Karpas-422 (cell line): ENCODE measurements around the gene TMEM229B. TPM values are rescaled to one million over a fixed set of nuclear protein-coding genes. Genes with fewer than 3 reads are reported as not detected.

ENCODE experiments used
- DNase-seq: peaks from one replicate; pipeline ENCODE4 v3.0.0-alpha.2; 2015
- H2AFZ ChIP-seq: fragments of 200-600 bp; sonication (generic); 2 replicates; pipeline ENCODE4 v1.6.1; 2014; ENCODE audit warnings: antibody characterized with exemption, low read length, mixed read lengths
- H3K27ac ChIP-seq: fragments of 200-600 bp; sonication (generic); 2 replicates; pipeline ENCODE4 v1.5.1; 2014; ENCODE audit warnings: mild to moderate bottlenecking, low read length, moderate library complexity
- H3K27me3 ChIP-seq: fragments of 200-600 bp; sonication (generic); 2 replicates; pipeline ENCODE4 v1.6.1; 2014; ENCODE audit warnings: low read length, mixed read lengths
- H3K36me3 ChIP-seq: fragments of 200-600 bp; sonication (generic); 2 replicates; pipeline ENCODE4 v1.6.1; 2014; ENCODE audit warnings: low read length, mixed read lengths; ENCODE audit not compliant: insufficient read depth
- H3K4me1 ChIP-seq: fragments of 200-600 bp; sonication (generic); 2 replicates; pipeline ENCODE4 v1.6.1; 2014; ENCODE audit warnings: mild to moderate bottlenecking, low read length, mixed read lengths
- H3K4me2 ChIP-seq: fragments of 200-600 bp; sonication (generic); 2 replicates; pipeline ENCODE4 v1.6.1; 2014; ENCODE audit warnings: low read length, low read depth, mild to moderate bottlenecking; ENCODE audit not compliant: poor library complexity, severe bottlenecking
- H3K4me3 ChIP-seq: fragments of 200-600 bp; sonication (generic); 2 replicates; pipeline ENCODE4 v1.5.1; 2014; ENCODE audit warnings: mild to moderate bottlenecking, antibody characterized with exemption, low read length, mixed read lengths
- H3K79me2 ChIP-seq: fragments of 200-600 bp; sonication (generic); 2 replicates; pipeline ENCODE4 v1.6.1; 2014; ENCODE audit warnings: mild to moderate bottlenecking, low read length, mixed read lengths
- H3K9ac ChIP-seq: fragments of 200-600 bp; sonication (generic); 2 replicates; pipeline ENCODE4 v1.6.0; 2014; ENCODE audit warnings: low read length
- H3K9me2 ChIP-seq: fragments of 200-600 bp; sonication (generic), shearing (Covaris generic); replicated peaks from 2 replicates; pipeline ENCODE4 v1.6.0; 2014; ENCODE audit warnings: mild to moderate bottlenecking, low read length, moderate library complexity; ENCODE audit not compliant: insufficient read depth
- H3K9me3 ChIP-seq: fragments of 300-700, 200-600 bp; sonication (generic); 2 replicates; pipeline ENCODE4 v1.6.1; 2014; ENCODE audit warnings: low read length, mixed read lengths
- H4K20me1 ChIP-seq: fragments of 200-600 bp; sonication (generic); 2 replicates; pipeline ENCODE4 v1.6.1; 2014; ENCODE audit warnings: mild to moderate bottlenecking, antibody characterized with exemption, low read length, low read depth; ENCODE audit not compliant: insufficient read depth
- total RNA-seq: library from RNA; depleted of rRNA; stranded (reverse); fragments of >200 nt; shearing (Covaris generic); gene quantifications from 2 replicates; pipeline ENCODE4 v1.2.3, GENCODE V29; 2014; ENCODE audit warnings: low replicate concordance

The TMEM229B gene
- total RNA-seq, 1 experiment from 2014 or later: 60.2 TPM

- Histone ChIP-seq H3K9ac (no peak overlapping the region), H3K9me2 (no peaks in the 10 kb centered on the region), H3K36me3 (no peaks in the 10 kb centered on the region), H4K20me1 (no peaks in the 10 kb centered on the region), H3K4me1 (peaks cover 19% of the 10 kb centered on the region), H3K79me2 (no peaks in the 10 kb centered on the region), H3K4me3 (no peak overlapping the region), H3K27ac (no peak overlapping the region), H3K27me3 (peaks cover 2% of the 10 kb centered on the region; the same call in 1 of the 2 replicates), H2AFZ (no peak overlapping the region), H3K4me2 (no peak overlapping the region), H3K9me3 (no peaks in the 10 kb centered on the region)
- no peak for DNase-seq
Observed at GRCh38 chr14:67464377-67464776, 24.1 kb downstream of the TMEM229B start.

DNA sequence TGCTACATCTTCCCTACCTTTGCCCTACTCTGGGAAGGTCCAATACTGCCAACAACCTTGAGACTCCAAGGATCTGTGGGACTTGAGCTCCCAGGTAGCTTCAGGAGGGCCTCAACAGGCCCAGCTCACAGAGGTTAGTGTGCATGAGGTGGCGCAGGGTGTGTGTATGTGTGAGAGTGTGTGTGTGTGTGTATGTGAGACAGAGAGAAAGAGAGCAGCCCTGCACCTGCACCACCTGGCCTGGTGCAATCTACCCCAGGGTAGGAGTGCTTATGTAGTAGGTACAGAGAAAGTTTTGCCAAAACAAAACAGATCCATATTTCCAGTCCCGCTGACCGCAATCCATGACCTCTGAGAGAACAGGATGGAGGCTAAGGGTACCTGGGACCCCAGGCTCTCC is 24.6 kb downstream of the TMEM229B start:
- peaks cover 22% of the 10 kb centered on the region for H3K4me1 ChIP-seq
- H3K9ac ChIP-seq: no peak overlapping the region
- H3K4me3 ChIP-seq: no peak overlapping the region
- no peak overlapping the region for H3K4me2 ChIP-seq
- H2AFZ ChIP-seq: no peak overlapping the region
- no peaks in the 10 kb centered on the region for H4K20me1 ChIP-seq
- H3K9me3 ChIP-seq: no peaks in the 10 kb centered on the region
- no peaks in the 10 kb centered on the region for H3K79me2 ChIP-seq
- no peak overlapping the region for H3K27ac ChIP-seq
- no peaks in the 10 kb centered on the region for H3K36me3 ChIP-seq
- peaks cover 2% of the 10 kb centered on the region; the same call in 1 of the 2 replicates for H3K27me3 ChIP-seq
- no peak for DNase-seq
- no peaks in the 10 kb centered on the region for H3K9me2 ChIP-seq

- no peaks in the 10 kb centered on the region for H3K79me2 ChIP-seq
- no peaks in the 10 kb centered on the region for H4K20me1 ChIP-seq
- H3K9ac ChIP-seq: no peak overlapping the region
- H3K4me3 ChIP-seq: no peak overlapping the region
- H3K9me3 ChIP-seq: no peaks in the 10 kb centered on the region
- no peak overlapping the region for H2AFZ ChIP-seq
- no peak overlapping the region for H3K27ac ChIP-seq
- no peak overlapping the region for H3K4me2 ChIP-seq
- no peak for DNase-seq
- H3K9me2 ChIP-seq: no peaks in the 10 kb centered on the region
- no peaks in the 10 kb centered on the region for H3K36me3 ChIP-seq
- H3K27me3 ChIP-seq: peaks cover 2% of the 10 kb centered on the region; the same call in 1 of the 2 replicates
- H3K4me1 ChIP-seq: peaks cover 22% of the 10 kb centered on the region
Observed at GRCh38 chr14:67461996-67462395, 26.5 kb downstream of the TMEM229B start.

DNA sequence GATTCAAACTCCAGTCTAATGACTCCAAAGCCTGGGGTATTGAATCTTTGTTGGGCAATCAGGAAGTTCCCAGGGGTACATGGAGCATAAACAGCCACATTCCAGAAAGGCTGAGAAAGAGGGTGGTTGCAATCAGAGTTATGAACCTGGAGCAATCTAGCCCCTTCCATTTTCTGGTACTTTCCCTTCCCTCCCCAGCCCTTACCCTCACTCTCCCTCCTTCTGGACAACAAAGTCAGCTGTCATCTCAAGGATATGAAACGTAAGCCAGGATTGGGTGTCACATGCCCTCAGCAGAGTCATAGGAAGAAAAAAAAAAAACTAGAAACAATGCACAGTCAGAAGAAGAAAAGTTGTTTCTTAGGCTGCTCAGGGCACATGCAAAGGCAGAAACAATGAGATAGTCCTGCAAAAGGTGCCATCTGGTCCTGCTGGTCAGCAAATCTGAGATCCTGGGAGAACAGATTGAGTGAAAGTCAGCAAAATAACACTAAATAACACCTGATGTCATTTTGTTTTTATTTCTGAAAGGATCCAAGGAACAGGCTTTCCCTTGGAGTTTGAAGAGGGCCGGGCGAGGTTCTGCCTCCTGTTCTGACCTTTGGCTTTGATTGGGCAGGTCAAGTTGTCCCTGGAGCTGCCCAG is 27.1 kb downstream of the TMEM229B start:
- no peak for DNase-seq
- Histone ChIP-seq H3K36me3 (no peaks in the 10 kb centered on the region), H2AFZ (no peak overlapping the region), H3K4me1 (peaks cover 22% of the 10 kb centered on the region), H3K9me2 (no peaks in the 10 kb centered on the region), H3K4me2 (no peak overlapping the region), H3K27me3 (peaks cover 2% of the 10 kb centered on the region; the same call in 1 of the 2 replicates), H3K9me3 (no peaks in the 10 kb centered on the region), H3K4me3 (no peak overlapping the region), H3K27ac (no peak overlapping the region), H3K79me2 (no peaks in the 10 kb centered on the region), H3K9ac (no peak overlapping the region), H4K20me1 (no peaks in the 10 kb centered on the region)

GRCh38 chr14:67459336-67459735 is 29.2 kb downstream of the TMEM229B start:
- no peak overlapping the region for H3K4me3 ChIP-seq
- H3K9ac ChIP-seq: no peak overlapping the region
- H3K4me1 ChIP-seq: peaks cover 22% of the 10 kb centered on the region
- H3K79me2 ChIP-seq: no peaks in the 10 kb centered on the region
- no peaks in the 10 kb centered on the region for H3K9me2 ChIP-seq
- no peak overlapping the region for H2AFZ ChIP-seq
- no peaks in the 10 kb centered on the region for H4K20me1 ChIP-seq
- H3K36me3 ChIP-seq: no peaks in the 10 kb centered on the region
- no peak for DNase-seq
- H3K27me3 ChIP-seq: peaks cover 2% of the 10 kb centered on the region; the same call in 1 of the 2 replicates
- H3K27ac ChIP-seq: no peak overlapping the region
- H3K9me3 ChIP-seq: no peaks in the 10 kb centered on the region
- peak overlapping the region; percentile 8 for H3K4me2 ChIP-seq

GRCh38 chr14:67457782-67458181 is 30.7 kb downstream of the TMEM229B start:
- H4K20me1 ChIP-seq: no peaks in the 10 kb centered on the region
- no peaks in the 10 kb centered on the region for H3K9me2 ChIP-seq
- H3K27me3 ChIP-seq: peaks cover 2% of the 10 kb centered on the region; the same call in 1 of the 2 replicates
- no peak for DNase-seq
- no peak overlapping the region for H3K9ac ChIP-seq
- H3K4me1 ChIP-seq: peaks cover 22% of the 10 kb centered on the region
- no peaks in the 10 kb centered on the region for H3K9me3 ChIP-seq
- no peak overlapping the region for H2AFZ ChIP-seq
- no peak overlapping the region for H3K4me3 ChIP-seq
- no peak overlapping the region for H3K27ac ChIP-seq
- no peaks in the 10 kb centered on the region for H3K79me2 ChIP-seq
- H3K36me3 ChIP-seq: no peaks in the 10 kb centered on the region
- H3K4me2 ChIP-seq: no peak overlapping the region

DNA sequence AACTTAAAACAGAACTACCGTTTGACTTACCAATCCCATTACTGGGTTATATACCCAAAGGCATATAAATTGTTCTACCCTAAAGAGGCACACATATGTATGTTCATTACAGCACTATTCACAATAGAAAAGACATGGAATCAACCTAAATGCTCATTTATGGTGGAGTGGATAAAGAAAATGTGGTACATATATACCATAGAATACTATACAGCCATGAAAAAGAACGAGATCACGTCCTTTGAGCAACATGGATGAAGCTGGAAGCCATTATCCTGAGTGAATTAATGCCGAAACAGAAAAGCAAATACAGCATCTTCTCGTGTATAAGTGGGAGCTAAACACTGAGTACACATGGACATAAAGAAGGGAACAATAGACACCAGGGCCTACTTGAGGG is 31.8 kb downstream of the TMEM229B start:
- Histone ChIP-seq H3K27me3 (no peaks in the 10 kb centered on the region; the same call in 1 of the 2 replicates), H3K9ac (no peak overlapping the region), H3K79me2 (no peaks in the 10 kb centered on the region), H3K9me2 (no peaks in the 10 kb centered on the region), H3K4me3 (no peak overlapping the region), H2AFZ (no peak overlapping the region), H3K27ac (no peak overlapping the region), H3K4me1 (peaks cover 22% of the 10 kb centered on the region), H3K4me2 (no peak overlapping the region), H3K9me3 (no peaks in the 10 kb centered on the region), H4K20me1 (no peaks in the 10 kb centered on the region), H3K36me3 (no peaks in the 10 kb centered on the region)
- DNase-seq: no peak

DNA sequence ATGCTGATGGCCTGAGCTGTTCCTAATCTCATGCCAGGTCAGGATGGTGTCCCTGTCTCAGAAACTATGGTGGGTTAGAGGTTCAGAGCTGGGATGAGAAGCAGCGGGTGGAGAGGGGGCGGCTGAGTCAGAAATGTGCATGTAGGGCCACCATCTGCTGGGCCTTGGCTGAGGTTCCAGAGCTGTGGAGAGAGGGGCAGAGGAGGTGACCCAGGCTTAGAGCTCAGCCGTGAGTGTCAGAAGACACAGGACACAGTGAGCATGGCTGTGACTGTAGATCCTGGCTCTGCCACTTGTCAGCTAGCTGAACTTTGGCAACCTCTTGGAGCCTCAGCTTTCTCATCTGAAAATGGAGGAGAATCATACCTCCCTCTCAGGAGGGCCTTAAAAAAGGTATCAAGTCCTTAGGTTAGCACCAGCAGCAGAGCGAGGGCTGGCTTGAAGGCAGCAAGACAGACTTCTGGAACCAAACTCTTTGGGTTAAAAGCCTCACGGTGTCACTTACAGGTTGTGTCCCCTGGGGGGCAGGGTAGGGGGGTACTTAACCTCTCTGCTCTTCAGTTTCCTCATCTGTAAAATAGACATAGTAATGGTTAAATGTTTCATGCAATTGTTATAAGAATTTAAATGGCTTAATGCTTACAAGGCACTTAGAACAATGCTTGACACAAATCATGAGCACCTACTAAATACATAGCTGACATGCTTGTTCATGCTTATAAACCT is 34.8 kb downstream of the TMEM229B start:
- no peaks in the 10 kb centered on the region for H3K9me2 ChIP-seq
- DNase-seq: peak; percentile 62

More for the DNA sequence above, 34.8 kb downstream of the TMEM229B start:
- Histone ChIP-seq H3K79me2 (no peaks in the 10 kb centered on the region), H3K27me3 (no peaks in the 10 kb centered on the region), H3K27ac (no peak overlapping the region), H4K20me1 (no peaks in the 10 kb centered on the region), H3K4me2 (no peak overlapping the region), H3K9ac (no peak overlapping the region), H3K4me1 (no peaks in the 10 kb centered on the region), H3K36me3 (no peaks in the 10 kb centered on the region), H3K4me3 (no peak overlapping the region), H3K9me3 (no peaks in the 10 kb centered on the region), H2AFZ (no peak overlapping the region)
